ENCODE data around the gene CARHSP1.
"Not testable (repeated sequence)": the region's sequence is repeated elsewhere in the genome, so short reads cannot be mapped to it uniquely, and the experiment has no call there.

Gene CARHSP1

DNA sequence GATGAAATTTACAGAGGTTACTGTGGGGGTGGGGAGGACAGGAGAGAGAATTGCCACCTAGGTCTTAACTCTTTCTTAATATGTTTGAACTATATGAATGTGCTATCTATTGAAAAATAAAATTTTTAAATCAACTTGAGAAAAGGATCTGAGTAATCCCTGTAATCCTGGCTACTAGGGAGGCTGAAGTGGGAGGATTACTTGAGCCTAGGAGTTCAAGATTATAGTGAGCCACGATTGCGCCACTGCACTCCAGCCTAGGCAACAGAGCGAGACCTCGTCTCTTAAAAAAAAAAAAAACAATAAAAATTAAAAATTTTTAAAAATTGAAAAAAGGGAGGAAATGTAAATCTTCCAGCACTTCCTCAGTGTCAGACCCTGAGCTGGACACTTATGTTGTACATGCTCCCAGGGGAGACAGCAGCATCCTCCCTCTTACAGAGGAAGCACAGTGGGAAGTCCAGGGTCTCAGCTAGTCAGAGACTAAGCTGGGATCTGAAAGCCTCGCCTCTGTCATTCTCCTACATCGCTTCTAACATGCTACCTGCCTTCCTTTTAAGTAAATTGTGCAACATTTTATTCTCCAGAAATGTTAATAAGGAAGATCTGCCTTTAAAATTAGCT lies 49.3 kb downstream of the CARHSP1 start:
- DNase-seq: no peak

DNA sequence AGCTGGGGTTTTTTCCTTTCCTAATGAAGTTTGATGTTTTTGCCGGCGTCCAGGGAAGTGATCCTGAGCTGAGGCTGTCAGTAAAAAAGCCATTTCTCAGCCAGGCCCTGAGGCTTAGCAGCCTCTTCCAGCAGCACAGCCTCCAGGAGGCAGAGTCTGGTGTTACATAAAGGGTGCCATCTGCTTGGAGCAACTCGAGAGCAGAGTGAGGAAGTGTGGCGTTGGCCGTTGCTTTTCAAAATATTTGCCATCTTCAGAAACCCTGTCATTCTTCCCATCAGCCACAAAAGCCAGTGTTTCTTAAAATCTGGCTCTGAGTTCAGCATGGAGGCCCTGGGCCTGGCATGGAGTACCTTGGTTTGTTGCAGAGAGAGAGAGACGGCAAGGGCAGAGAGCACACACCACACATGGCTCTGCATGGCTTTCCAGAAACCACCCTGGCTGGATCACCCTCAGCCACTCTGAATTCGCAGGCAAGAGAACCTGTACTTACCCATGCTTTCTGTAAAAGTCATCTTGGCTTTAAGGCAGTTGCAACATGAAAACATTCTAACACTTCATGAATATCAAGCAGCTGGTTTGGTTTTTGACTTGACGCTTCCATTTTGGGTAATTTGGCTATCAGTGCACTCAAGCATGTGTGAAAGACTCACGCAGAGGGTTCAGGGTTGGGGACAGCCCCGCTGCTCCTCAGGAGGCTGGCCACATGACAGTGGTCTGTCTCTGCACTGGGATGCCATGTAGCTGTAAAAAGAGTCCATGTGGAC lies 50.1 kb downstream of the CARHSP1 start:
- no peak for DNase-seq

DNA sequence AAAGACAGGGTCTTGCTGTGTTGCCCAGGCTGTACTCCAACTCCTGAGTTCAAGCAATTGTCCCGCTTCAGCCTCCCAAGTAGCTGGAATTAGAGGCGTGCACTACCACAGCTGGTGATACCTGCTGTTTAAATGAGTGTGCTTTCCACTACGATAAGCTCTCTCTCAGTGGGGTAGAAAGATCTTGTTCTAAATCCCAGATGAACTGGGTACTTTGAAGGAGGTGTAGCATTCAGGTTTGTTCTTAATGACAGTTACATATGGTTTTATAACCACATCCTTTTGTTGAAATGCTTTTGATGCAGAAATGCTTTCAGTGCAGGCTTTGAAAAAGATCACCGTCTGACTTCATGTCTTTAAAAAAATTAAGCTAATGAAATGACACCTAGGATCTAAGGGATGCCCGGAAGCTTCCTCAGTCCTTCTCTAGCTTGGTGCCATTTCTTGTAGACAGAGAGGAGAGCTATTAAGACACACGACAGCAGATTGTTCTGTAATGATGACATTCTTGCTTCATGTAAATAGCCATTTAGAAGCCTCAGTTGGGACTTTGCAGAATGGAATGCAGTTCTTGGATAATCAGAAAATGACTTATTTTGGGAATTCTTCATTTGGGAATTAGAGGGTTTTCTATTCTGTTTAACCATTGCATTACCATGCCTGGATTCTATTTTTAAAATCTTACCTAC lies 51.7 kb downstream of the CARHSP1 start:
- DNase-seq: peak; percentile 15

DNA sequence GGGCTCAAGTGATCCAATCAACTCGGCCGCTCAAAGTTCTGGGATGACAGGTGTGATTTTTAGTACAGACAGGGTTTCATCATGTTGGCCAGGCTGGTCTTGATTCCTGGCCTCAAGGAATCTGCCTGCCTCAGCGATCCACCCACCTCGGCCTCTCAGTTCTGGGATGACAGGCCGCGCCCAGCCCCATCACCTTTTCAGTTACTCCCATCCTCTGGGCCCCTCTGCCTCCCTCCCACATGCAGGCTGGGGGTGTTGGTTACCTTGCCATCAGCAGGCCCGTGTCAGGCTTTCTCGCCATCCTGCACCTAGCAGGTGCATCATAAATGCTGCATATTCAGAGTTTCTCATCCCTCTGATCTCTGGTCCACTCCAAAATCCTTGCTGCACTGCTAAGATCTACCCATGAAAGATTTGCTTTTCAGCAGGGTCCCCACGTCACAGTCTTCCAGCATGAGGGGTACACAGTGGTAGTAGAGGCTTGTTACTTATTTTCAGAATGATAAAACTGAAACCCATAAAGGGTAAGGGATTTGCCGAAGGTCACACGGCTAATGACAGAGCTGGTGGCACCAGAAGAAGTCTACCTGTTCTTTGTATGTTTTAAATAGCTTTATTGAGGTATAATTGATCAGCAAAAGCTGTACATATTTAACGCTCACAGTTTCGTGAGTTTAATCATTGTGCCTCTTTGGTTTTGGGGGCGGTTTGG lies 54.6 kb downstream of the CARHSP1 start:
- DNase-seq: no peak

DNA sequence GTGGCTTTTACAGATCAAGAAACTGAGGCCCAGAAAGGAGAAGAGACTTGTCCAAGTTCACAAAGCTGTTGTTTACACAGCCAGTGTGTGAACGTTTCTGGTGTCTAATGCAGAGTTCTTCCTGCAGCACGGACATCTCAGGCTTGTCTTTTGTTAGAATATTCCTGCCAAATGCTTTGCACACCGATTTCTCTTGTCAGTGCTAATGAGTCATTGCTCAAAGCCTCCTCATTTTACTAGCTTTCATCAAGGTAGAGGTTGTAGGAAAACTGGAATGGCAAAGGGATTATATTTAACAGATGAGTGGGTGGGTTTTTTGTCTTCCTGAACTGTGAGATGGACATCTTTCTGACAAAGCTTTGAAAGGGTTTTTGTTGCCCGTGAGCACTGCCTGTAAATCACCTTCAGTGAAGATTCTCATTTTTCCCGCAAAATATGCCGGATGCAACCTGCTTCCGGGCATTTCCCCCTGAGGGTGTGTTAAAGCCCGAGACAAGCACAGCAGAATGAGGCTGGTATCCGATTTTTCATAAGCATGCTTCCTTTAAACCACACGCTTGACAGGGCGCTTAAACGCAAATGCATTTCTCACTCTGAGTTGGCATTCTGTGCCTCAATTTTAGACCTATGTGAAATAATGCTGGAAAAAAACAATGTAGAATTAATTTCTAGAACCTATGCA lies 56.5 kb downstream of the CARHSP1 start:
- DNase-seq: no peak

DNA sequence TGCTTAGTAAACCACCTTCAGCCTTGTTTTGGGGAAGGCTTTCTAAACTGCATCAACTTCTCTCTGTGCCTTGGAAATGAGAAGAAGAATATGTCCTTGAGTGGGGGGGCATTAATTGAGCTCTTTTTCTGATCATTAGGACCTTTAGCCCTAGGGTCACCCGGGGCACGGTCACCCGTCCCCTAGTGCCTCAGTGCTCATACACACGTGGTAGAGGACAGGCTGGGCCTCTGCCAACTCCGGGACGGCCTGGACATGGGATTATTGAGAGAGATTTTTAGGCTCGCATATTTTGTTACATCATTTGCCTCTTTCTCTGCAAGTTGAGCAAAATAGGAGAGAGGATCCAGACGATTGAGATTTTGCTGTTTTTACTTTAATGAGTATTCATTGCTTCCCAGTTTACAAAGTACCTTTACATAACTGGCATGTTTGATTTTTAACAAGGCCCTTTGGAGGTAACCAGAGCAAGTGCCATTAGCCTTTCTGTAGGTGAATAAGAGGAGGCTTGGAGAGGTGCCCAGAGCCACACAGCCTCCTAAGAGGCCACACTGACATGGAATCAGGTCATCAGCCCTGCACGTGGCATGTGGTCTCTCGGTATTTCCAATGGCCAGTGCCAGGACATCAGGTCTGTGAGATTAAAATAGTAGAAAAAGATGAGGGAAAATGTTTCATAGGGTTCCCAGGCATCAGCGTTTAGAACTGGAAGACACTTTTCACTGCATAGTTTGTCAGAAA lies 60.0 kb downstream of the CARHSP1 start:
- no peak for DNase-seq

DNA sequence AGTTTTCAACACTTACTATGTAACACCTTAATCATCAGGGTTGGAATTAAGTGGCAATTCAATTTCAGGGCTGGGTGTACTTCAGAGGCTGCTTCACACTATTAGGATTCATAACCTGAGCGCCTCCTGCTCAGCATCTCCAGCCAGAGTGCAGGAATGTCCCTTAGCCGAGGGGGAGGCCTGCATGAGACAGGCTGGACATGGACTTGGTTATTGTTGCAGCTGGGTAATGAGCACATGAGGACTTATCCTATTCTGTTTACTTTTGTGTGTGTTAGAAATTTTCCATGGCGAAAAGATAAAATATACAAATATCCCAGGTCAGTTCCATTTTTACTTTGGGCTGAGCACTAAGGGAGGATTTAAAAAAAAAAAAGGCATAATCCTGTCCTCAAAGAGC lies 60.8 kb downstream of the CARHSP1 start:
- DNase-seq: no peak

DNA sequence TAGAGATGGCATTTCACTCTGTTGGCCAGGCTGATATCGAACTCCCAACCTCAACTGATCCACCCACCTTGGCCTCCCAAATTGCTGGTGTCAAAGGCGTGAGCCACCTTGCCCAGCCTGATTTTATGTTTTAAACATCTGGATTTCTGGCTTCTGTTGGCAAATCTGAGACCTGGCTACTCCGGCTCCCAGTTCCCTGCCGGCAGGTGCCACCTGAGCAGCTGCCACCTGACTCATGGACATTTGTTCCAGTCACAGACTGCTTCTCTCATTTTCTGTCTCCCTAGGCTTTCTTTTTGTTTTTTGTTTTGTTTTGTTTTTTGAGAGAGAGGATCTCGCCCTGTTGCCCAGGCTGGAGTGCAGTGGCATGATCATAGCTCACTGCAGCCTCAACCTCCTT lies 61.6 kb downstream of the CARHSP1 start:
- no peak for DNase-seq

DNA sequence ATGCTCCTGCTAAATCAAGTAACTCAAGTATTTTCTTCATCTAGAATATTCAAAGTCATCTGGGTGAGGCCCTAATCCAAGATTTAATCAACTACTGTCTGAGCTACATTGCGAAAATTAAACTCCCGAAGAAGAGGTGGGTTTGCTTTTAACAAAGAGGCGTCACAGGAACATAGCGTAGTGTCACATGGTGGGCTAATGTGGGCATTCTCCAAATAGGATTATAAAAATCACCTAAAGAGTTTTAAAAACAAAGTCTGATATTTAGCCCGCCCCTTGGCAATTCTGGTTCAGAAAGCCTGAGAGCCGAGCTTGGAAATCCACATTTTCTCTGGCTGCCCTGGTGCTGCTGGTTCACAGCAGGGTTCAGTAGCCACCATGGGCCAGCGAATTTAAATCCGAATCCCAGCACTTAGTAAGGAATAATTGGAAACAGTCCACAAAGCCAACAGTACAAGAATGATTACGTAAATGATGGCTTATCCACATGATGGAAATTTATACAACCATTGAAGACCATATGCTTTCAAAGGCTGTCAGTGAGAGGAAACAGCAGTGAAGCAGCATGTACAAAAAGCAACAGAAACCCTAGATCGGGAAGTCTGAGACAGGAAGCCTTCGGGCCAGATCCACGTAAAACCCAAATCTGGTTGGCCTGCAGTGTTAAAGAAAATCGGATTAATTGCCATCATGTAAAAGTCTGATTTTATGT lies 62.4 kb downstream of the CARHSP1 start:
- no peak for DNase-seq

DNA sequence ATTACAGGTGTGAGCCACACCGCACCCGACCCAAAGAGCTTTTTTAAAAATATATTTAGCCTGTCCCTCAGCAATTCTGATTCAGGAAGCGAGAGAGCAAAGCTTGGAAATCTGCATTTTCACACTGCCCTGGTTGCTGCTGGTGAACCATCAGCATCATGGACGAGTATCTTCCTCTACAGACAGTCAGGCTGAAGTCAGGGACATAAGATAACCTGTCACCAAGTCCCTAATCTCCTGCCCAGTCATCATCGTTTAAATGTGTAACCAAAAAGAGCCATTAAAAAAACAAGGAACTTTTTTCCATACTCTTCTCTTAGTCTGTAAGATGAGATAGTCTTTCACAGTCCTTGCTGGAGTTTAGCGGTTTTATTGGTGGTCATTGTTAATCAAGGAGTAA lies 64.5 kb downstream of the CARHSP1 start:
- no peak for DNase-seq

DNA sequence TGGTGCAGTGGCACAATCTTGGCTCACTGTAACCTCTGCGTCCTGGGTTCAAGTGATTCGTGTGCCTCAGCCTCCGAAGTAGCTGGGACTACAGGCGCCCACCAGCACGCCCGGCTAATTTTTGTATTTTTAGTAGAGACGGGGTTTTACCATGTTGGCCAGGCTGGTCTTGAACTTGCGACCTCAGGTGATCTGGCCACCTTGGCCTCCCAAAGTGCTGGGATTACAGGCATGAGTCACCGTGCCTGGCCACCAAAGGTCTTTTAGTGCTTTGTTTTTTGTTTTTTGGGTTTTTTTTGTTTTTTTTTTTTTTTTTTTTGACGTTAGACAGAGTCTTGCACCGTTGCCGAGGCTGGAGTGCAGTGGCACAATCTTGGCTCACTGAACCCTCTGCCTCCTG lies 65.1 kb downstream of the CARHSP1 start:
- not testable (repeated sequence) for DNase-seq

Measured in CD4-positive, alpha-beta T cell treated with Interleukin-17A for 1 hour (primary cell).